AG04450 (cell line): ENCODE data around the gene ZBTB7C. TPM values are rescaled to one million over a fixed set of nuclear protein-coding genes. Genes with fewer than 3 reads are reported as not detected.

Experiments used
- CTCF ChIA-PET: fragments of 300-600, 350-600 bp; formaldehyde crosslinking; extraction: SDS; loops from one replicate; lab custom pipeline; 2022; ENCODE audit warnings: antibody characterized with exemption, inconsistent platforms; lab: Charles Lee
- POLR2A ChIA-PET: fragments of 350-600 bp; formaldehyde crosslinking; extraction: SDS; loops from one replicate; lab custom pipeline; 2021; ENCODE audit warnings: antibody characterized with exemption, inconsistent platforms; lab: Yijun Ruan, JAX
- DNase-seq: peaks from one replicate; pipeline ENCODE4 v3.0.0-alpha.2; 2011; ENCODE audit warnings: low read depth, low spot score
- H3K27ac ChIP-seq: one replicate; pipeline ENCODE4 v1.5.1; 2012; ENCODE audit warnings: low read depth, low read length, control low read depth
- H3K27me3 ChIP-seq: one replicate; pipeline ENCODE4 v1.6.0; 2012; ENCODE audit warnings: low read length; ENCODE audit not compliant: control insufficient read depth, insufficient read depth
- H3K4me3 ChIP-seq: 2 replicates; pipeline ENCODE4 v1.5.1; 2011; ENCODE audit warnings: mild to moderate bottlenecking, low read depth, low read length, control low read depth
- H3K9me3 ChIP-seq: 2 replicates; pipeline ENCODE4 v1.5.1; 2012; ENCODE audit warnings: low read length; ENCODE audit not compliant: control insufficient read depth, insufficient read depth
- polyA plus RNA-seq: library from polyadenylated mRNA; depleted of rRNA; stranded (reverse); fragments of >200 nt; gene quantifications from 2 replicates; pipeline ENCODE4 v1.2.3, GENCODE V29; 2011
- TF ChIP-seq, protein P1 (sequence below): IDR thresholded peaks from 2 replicates; pipeline ENCODE4 v1.5.1; 2011; ENCODE audit warnings: low read depth, low read length, control low read depth, inconsistent platforms

The ZBTB7C gene
- polyA plus RNA-seq, 1 experiment, result not detected

DNA sequence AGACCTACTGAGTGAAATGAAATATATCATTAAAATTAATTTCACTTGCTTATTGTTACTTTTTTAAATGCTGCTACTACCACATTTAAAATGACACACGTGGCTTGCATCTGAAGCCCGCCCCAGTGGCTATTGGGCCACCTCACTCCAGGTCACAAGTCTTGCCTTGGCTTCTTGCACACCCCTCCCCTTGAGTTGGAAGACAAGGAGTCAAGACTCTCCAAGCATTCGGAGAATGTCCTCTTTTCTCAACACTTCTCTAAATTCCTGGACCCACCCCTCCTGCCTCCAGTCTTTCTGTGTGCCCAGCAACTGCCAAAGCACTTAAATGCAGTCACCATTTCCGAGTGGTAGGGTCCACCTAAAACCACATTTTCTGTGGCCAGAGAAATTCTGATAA, 73.4 kb downstream of the ZBTB7C start:
- ChIA-PET POLR2A (no interaction called here), CTCF (no interaction called here)
- TF ChIP-seq, protein P1, sequence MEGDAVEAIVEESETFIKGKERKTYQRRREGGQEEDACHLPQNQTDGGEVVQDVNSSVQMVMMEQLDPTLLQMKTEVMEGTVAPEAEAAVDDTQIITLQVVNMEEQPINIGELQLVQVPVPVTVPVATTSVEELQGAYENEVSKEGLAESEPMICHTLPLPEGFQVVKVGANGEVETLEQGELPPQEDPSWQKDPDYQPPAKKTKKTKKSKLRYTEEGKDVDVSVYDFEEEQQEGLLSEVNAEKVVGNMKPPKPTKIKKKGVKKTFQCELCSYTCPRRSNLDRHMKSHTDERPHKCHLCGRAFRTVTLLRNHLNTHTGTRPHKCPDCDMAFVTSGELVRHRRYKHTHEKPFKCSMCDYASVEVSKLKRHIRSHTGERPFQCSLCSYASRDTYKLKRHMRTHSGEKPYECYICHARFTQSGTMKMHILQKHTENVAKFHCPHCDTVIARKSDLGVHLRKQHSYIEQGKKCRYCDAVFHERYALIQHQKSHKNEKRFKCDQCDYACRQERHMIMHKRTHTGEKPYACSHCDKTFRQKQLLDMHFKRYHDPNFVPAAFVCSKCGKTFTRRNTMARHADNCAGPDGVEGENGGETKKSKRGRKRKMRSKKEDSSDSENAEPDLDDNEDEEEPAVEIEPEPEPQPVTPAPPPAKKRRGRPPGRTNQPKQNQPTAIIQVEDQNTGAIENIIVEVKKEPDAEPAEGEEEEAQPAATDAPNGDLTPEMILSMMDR, result no peak
- Histone ChIP-seq H3K9me3 (no peaks in the 10 kb centered on the region), H3K27ac (no peak overlapping the region), H3K27me3 (peaks cover 17% of the 10 kb centered on the region), H3K4me3 (no peak overlapping the region)
- DNase-seq, result no peak

DNA sequence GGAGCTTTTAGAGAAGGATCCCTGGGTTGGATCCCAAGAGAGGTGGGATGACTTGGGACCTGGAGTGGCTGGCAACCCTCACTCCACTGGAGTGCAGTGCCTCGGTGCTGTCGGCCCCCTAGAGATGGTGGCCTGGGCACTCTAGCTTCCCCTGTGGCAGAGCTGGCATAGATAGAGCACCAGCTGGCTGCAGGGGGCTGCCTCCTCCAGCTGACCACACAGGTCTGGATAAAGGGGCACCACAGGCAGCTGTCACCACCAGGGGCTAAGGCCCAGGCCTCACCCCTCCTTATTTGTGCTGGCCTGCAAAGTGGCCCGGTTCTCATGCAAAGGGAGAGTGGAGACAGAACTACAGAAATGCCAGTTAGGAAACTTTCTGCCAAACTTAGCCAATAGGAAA, 74.3 kb downstream of the ZBTB7C start:
- DNase-seq, result no peak
- POLR2A ChIA-PET, result no interaction called here
- Histone ChIP-seq H3K27me3 (peaks cover 15% of the 10 kb centered on the region), H3K4me3 (no peak overlapping the region), H3K9me3 (no peaks in the 10 kb centered on the region), H3K27ac (no peak overlapping the region)
- TF ChIP-seq, protein P1, result no peak
- CTCF ChIA-PET, result no interaction called here

DNA sequence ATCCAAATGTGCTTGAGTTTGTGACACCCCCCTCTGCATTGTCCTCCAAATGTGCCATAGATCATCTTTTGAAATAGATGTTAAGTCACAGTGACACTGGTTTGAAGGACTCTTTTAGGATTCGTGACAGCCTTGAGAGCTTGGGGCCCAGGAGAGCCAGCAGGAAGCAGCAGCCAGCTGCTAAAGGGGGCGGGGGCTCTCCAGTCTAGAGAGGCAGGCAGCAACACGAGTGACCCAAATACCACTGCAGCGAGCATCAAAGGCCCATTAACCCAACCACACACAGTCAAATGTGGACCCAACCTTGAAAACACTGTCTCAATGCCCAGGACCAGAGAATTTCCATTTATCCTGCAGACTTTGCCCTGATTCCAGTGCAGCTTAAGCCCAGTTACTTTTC, 75.6 kb downstream of the ZBTB7C start:
- DNase-seq, result no peak
- TF ChIP-seq, protein P1, result no peak
- CTCF ChIA-PET, result no interaction called here
- POLR2A ChIA-PET, result no interaction called here
- Histone ChIP-seq H3K4me3 (no peak overlapping the region), H3K27me3 (peaks cover 15% of the 10 kb centered on the region), H3K27ac (no peak overlapping the region), H3K9me3 (no peaks in the 10 kb centered on the region)

DNA sequence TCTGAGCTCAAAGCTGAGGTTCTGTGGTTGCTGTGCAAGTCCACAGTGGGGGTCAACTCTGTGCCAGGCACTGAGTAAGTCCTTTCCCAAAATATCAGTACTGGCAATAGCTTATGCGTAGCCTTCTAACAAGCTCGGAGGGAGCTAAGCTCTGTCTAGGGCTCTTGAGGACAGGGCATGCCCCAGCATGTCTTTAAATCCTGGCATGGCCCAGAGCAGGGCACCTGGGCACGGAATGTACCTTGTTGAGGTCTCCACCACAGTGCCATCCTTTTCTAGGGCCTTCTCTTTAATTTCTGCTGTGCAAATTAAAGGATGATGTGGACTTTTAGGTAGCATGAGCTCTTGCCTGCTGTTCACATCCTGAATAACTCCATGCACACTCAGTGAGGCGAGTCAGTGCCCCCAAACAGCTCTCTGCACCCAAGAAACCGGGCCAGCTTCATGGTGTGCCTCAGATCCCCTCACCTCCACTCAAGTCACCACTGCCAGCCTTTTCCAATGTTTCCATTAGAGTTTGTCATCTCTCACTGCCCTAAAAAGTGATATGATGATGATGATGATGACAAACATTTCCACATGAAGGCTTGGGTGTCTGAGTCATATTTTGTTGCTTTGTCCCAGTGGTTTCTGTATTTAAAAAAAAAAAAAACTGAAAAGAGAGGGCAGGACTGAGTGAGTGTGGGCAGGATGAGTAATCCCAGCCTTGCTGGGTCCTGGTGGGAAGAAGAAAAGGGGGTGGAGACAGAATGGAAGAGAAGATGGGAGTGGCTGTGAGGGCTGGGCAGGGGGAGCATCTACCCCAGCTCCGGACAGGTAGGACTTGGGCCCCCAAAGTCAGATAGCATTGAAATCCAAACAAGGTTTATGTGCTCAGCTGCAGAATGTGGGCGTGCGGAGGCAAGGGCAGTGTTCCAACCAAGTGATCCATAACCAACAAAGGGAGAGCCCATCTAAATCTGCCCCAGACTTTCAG, 78.9 kb downstream of the ZBTB7C start:
- Histone ChIP-seq H3K27ac (no peak overlapping the region), H3K27me3 (peaks cover 15% of the 10 kb centered on the region), H3K9me3 (no peaks in the 10 kb centered on the region), H3K4me3 (no peak overlapping the region)
- TF ChIP-seq, protein P1, result no peak
- ChIA-PET POLR2A (no interaction called here), CTCF (no interaction called here)
- DNase-seq, result no peak

DNA sequence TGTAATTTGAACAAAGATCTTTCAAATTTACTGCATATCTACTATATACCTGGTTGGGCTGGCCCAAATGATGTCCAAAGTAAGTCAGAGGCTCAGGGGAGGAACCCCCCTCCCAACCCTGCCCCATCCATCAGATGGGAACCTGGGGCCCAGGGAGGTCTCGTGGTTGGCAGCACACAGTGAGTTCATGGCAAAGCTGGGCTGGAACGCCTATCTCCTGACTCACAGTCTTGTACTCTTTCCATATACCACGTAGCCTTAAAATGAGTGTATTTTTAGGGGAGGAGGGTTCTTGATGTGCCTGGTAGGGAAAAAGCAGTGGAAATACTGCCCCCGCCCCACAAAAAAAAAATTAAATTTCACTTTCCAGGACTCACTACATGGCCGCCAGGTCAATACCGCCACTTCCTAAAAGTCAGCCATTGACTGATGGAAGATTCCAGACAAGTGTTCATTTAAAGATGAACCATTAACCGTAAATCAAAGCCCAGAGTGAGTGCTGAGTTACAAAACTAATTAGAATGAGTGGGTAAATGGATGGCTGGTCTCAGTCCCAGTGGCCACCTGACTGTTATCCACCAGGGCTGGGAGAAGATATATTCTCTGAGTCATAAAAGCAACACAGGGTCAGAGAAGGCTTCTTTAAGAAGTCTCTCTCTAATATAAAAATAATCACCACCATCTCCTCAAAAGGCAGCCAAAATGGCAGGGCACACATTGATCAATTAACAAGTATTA, 80.5 kb downstream of the ZBTB7C start:
- no peak for DNase-seq
- no peaks in the 10 kb centered on the region for H3K9me3 ChIP-seq
- POLR2A ChIA-PET, result no interaction called here
- CTCF ChIA-PET, result no interaction called here
- peaks cover 10% of the 10 kb centered on the region for H3K27me3 ChIP-seq
- TF ChIP-seq, protein P1, result no peak
- H3K27ac ChIP-seq, result no peak overlapping the region
- H3K4me3 ChIP-seq, result no peak overlapping the region
